Stimulated activated CD4-positive, alpha-beta T cell treated with anti-CD3 and anti-CD28 coated beads, Interleukin-1b, Interleukin-23, amount 100 ng/mL, for 4 hours (primary cell): ENCODE data around the gene ADCK1.
"Not testable (repeated sequence)": the region's sequence is repeated elsewhere in the genome, so short reads cannot be mapped to it uniquely, and the experiment has no call there.

Experiments
- DNase-seq, 2 donors: peaks; one replicate each; pipeline ENCODE4 v3.0.0-alpha.2; 2020; ENCODE audit warnings: low read depth in 2 of 2

Gene ADCK1

GRCh38 chr14:77864580-77864979 is 64.7 kb downstream of the ADCK1 start:
- no peak for DNase-seq

GRCh38 chr14:77865455-77865854 is 65.5 kb downstream of the ADCK1 start:
- no peak for DNase-seq

GRCh38 chr14:77866932-77867331 is 67.0 kb downstream of the ADCK1 start:
- no peak for DNase-seq

GRCh38 chr14:77867476-77867875 is 67.6 kb downstream of the ADCK1 start:
- DNase-seq = no peak

GRCh38 chr14:77868552-77869285 is 68.8 kb downstream of the ADCK1 start:
- no peak for DNase-seq

- no peak for DNase-seq
Measured at GRCh38 chr14:77869340-77869739, 69.4 kb downstream of the ADCK1 start.

- DNase-seq = no peak
Measured at GRCh38 chr14:77870646-77871045, 70.7 kb downstream of the ADCK1 start.

- no peak for DNase-seq
Measured at GRCh38 chr14:77872152-77872551, 72.2 kb downstream of the ADCK1 start.

GRCh38 chr14:77872983-77873382 is 73.1 kb downstream of the ADCK1 start:
- no peak for DNase-seq

GRCh38 chr14:77878783-77879182 is 78.9 kb downstream of the ADCK1 start:
- no peak for DNase-seq

- DNase-seq = no peak
Measured at GRCh38 chr14:77880056-77880455, 80.1 kb downstream of the ADCK1 start.

- DNase-seq = no peak
Measured at GRCh38 chr14:77882098-77882497, 82.2 kb downstream of the ADCK1 start.

- no peak for DNase-seq
Measured at GRCh38 chr14:77882636-77883035, 82.7 kb downstream of the ADCK1 start.

GRCh38 chr14:77883131-77883846 is 83.4 kb downstream of the ADCK1 start:
- DNase-seq = no peak

- DNase-seq = no peak
Measured at GRCh38 chr14:77883847-77884238, 83.9 kb downstream of the ADCK1 start.

- no peak for DNase-seq
Measured at GRCh38 chr14:77885367-77885766, 85.5 kb downstream of the ADCK1 start.

GRCh38 chr14:77886010-77886409 is 86.1 kb downstream of the ADCK1 start:
- DNase-seq = no peak

GRCh38 chr14:77888903-77889302 is 89.0 kb downstream of the ADCK1 start:
- not testable (repeated sequence) for DNase-seq

GRCh38 chr14:77889971-77890442 is 90.1 kb downstream of the ADCK1 start:
- DNase-seq = no peak

GRCh38 chr14:77890873-77891272 is 91.0 kb downstream of the ADCK1 start:
- DNase-seq = no peak

- DNase-seq = no peak
Measured at GRCh38 chr14:77892381-77892871, 92.5 kb downstream of the ADCK1 start.

- DNase-seq = no peak
Measured at GRCh38 chr14:77892890-77893484, 93.1 kb downstream of the ADCK1 start.

GRCh38 chr14:77897374-77897773 is 97.5 kb downstream of the ADCK1 start:
- DNase-seq = no peak
